Measurements from ENCODE around the gene HMGCS2.

Gene HMGCS2

DNA sequence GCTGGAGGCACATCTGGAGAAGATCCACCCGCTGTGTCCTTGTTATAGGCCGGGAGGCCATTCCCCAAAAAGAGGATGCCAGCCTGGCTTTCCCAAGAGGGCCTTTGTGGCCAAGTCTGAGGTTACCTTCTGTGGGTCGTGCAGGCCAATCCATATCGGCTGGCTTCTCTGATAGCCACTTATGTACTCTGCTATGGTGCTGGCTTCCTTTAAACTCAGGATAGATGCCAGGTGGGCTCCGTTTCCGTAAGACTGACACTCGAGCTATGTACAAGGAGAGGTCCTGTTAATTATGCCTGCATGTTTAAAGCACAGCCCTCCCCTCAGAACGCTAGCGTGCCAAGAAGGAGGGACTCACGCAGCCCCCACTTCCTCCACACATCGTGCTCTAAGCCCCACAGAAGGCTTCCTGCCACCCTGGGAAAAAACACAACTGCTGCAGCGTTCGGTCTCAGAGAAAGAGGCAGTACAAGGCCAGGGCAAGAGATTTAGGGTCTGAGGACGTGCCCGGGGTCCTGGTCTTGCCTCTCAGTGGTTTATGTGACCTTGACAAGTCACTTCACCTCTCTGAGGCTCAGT is 31.0 kb upstream of the HMGCS2 start:
- POLR2A ChIA-PET: no interaction called here
- no peak for TF ChIP-seq ZNF341 (tag by site-specific recombination; IDR thresholded peaks at IDR 0.05; ENCODE audit: low read depth)
- TF ChIP-seq, protein P1, sequence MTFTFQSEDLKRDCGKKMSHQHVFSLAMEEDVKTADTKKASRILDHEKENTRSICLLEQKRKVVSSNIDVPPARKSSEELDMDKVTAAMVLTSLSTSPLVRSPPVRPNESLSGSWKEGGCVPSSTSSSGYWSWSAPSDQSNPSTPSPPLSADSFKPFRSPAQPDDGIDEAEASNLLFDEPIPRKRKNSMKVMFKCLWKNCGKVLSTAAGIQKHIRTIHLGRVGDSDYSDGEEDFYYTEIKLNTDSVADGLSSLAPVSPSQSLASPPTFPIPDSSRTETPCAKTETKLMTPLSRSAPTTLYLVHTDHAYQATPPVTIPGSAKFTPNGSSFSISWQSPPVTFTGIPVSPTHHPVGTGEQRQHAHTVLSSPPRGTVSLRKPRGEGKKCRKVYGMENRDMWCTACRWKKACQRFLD (tag by site-specific recombination; IDR thresholded peaks at IDR 0.05): no peak
- no peak for TF ChIP-seq ZNF266 (tag by site-specific recombination; IDR thresholded peaks at IDR 0.05; ENCODE audit: low read depth)
- no peak for TF ChIP-seq GFI1B (tag by site-specific recombination; IDR thresholded peaks at IDR 0.05)
- TF ChIP-seq, protein P2, sequence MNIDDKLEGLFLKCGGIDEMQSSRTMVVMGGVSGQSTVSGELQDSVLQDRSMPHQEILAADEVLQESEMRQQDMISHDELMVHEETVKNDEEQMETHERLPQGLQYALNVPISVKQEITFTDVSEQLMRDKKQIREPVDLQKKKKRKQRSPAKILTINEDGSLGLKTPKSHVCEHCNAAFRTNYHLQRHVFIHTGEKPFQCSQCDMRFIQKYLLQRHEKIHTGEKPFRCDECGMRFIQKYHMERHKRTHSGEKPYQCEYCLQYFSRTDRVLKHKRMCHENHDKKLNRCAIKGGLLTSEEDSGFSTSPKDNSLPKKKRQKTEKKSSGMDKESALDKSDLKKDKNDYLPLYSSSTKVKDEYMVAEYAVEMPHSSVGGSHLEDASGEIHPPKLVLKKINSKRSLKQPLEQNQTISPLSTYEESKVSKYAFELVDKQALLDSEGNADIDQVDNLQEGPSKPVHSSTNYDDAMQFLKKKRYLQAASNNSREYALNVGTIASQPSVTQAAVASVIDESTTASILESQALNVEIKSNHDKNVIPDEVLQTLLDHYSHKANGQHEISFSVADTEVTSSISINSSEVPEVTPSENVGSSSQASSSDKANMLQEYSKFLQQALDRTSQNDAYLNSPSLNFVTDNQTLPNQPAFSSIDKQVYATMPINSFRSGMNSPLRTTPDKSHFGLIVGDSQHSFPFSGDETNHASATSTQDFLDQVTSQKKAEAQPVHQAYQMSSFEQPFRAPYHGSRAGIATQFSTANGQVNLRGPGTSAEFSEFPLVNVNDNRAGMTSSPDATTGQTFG (tag by site-specific recombination; IDR thresholded peaks at IDR 0.05; ENCODE audit: borderline replicate concordance): no peak
- TF ChIP-seq GLI2 (tag by site-specific recombination; IDR thresholded peaks at IDR 0.05; ENCODE audit: borderline replicate concordance, low read depth): no peak
- TF ChIP-seq SALL2 (tag by site-specific recombination; IDR thresholded peaks at IDR 0.05; ENCODE audit: borderline replicate concordance): no peak
- no peak for TF ChIP-seq ZNF501 (tag by site-specific recombination; IDR thresholded peaks at IDR 0.05)
- TF ChIP-seq, protein P3, sequence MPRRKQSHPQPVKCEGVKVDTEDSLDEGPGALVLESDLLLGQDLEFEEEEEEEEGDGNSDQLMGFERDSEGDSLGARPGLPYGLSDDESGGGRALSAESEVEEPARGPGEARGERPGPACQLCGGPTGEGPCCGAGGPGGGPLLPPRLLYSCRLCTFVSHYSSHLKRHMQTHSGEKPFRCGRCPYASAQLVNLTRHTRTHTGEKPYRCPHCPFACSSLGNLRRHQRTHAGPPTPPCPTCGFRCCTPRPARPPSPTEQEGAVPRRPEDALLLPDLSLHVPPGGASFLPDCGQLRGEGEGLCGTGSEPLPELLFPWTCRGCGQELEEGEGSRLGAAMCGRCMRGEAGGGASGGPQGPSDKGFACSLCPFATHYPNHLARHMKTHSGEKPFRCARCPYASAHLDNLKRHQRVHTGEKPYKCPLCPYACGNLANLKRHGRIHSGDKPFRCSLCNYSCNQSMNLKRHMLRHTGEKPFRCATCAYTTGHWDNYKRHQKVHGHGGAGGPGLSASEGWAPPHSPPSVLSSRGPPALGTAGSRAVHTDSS (tag by site-specific recombination; IDR thresholded peaks at IDR 0.05): no peak
- no peak for TF ChIP-seq SP7 (tag by site-specific recombination; IDR thresholded peaks at IDR 0.05)
- no peak for TF ChIP-seq ZNF292 (tag by site-specific recombination; IDR thresholded peaks at IDR 0.05; ENCODE audit: borderline replicate concordance, low read depth)
- no peaks in the 10 kb centered on the region for H3K9me3 ChIP-seq (ENCODE audit: control insufficient read depth, insufficient read depth, low read depth, low read length)
- CTCF ChIA-PET: interaction anchor here (0.6 to 0.9 kb wide), 2 partner anchors 9 to 124 kb away, joined by 3 to 4 read pairs; no protein-coding TSS in a partner anchor
- H3K36me3 ChIP-seq (ENCODE audit: control insufficient read depth in 2 of 2, insufficient read depth in 1 of 2, low read length in 2 of 2): no peaks in the 10 kb centered on the region
- H3K4me3 ChIP-seq (ENCODE audit: low read depth, low read length): no peak overlapping the region
- no peak overlapping the region for H3K27ac ChIP-seq (ENCODE audit: extremely low read depth, low read depth, low read length)
- H3K4me1 ChIP-seq (ENCODE audit: control insufficient read depth, insufficient read depth, low read length): no peaks in the 10 kb centered on the region

DNA sequence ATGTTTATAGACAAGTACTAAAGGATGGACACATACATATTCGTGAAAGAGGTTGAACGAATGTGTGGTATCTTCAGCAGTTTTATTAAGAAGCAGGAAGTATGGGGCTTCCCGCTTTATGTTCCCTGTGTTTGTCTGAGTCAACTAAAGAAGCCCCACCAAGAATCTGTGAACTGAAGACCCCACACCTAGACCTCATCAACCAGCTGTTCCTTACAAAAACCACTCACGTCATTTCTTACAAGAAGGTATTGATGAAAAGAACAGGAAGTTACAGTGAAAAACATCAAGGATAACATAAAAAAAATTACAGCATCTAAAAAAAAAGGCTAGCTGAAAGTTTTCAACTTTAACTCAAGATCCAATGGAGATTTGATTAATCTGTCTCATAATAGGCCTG is 30.3 kb upstream of the HMGCS2 start:
- POLR2A ChIA-PET: no interaction called here
- Histone ChIP-seq H3K36me3 (ENCODE audit: control insufficient read depth in 2 of 2, insufficient read depth in 1 of 2, low read length in 2 of 2) (no peaks in the 10 kb centered on the region), H3K9me3 (ENCODE audit: control insufficient read depth, insufficient read depth, low read depth, low read length) (no peaks in the 10 kb centered on the region), H3K4me3 (ENCODE audit: low read depth, low read length) (no peak overlapping the region), H3K27ac (ENCODE audit: extremely low read depth, low read depth, low read length) (no peak overlapping the region), H3K4me1 (ENCODE audit: control insufficient read depth, insufficient read depth, low read length) (no peaks in the 10 kb centered on the region)
- CTCF ChIA-PET: interaction anchor here (0.6 to 1.6 kb wide), 2 partner anchors 10 to 123 kb away, joined by 3 to 6 read pairs; no protein-coding TSS in a partner anchor
- TF ChIP-seq, protein P4, sequence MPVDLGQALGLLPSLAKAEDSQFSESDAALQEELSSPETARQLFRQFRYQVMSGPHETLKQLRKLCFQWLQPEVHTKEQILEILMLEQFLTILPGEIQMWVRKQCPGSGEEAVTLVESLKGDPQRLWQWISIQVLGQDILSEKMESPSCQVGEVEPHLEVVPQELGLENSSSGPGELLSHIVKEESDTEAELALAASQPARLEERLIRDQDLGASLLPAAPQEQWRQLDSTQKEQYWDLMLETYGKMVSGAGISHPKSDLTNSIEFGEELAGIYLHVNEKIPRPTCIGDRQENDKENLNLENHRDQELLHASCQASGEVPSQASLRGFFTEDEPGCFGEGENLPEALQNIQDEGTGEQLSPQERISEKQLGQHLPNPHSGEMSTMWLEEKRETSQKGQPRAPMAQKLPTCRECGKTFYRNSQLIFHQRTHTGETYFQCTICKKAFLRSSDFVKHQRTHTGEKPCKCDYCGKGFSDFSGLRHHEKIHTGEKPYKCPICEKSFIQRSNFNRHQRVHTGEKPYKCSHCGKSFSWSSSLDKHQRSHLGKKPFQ (tag by site-specific recombination; IDR thresholded peaks at IDR 0.05): no peak
- TF ChIP-seq, protein P5, sequence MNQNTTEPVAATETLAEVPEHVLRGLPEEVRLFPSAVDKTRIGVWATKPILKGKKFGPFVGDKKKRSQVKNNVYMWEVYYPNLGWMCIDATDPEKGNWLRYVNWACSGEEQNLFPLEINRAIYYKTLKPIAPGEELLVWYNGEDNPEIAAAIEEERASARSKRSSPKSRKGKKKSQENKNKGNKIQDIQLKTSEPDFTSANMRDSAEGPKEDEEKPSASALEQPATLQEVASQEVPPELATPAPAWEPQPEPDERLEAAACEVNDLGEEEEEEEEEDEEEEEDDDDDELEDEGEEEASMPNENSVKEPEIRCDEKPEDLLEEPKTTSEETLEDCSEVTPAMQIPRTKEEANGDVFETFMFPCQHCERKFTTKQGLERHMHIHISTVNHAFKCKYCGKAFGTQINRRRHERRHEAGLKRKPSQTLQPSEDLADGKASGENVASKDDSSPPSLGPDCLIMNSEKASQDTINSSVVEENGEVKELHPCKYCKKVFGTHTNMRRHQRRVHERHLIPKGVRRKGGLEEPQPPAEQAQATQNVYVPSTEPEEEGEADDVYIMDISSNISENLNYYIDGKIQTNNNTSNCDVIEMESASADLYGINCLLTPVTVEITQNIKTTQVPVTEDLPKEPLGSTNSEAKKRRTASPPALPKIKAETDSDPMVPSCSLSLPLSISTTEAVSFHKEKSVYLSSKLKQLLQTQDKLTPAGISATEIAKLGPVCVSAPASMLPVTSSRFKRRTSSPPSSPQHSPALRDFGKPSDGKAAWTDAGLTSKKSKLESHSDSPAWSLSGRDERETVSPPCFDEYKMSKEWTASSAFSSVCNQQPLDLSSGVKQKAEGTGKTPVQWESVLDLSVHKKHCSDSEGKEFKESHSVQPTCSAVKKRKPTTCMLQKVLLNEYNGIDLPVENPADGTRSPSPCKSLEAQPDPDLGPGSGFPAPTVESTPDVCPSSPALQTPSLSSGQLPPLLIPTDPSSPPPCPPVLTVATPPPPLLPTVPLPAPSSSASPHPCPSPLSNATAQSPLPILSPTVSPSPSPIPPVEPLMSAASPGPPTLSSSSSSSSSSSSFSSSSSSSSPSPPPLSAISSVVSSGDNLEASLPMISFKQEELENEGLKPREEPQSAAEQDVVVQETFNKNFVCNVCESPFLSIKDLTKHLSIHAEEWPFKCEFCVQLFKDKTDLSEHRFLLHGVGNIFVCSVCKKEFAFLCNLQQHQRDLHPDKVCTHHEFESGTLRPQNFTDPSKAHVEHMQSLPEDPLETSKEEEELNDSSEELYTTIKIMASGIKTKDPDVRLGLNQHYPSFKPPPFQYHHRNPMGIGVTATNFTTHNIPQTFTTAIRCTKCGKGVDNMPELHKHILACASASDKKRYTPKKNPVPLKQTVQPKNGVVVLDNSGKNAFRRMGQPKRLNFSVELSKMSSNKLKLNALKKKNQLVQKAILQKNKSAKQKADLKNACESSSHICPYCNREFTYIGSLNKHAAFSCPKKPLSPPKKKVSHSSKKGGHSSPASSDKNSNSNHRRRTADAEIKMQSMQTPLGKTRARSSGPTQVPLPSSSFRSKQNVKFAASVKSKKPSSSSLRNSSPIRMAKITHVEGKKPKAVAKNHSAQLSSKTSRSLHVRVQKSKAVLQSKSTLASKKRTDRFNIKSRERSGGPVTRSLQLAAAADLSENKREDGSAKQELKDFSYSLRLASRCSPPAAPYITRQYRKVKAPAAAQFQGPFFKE (tag by site-specific recombination; IDR thresholded peaks at IDR 0.05; ENCODE audit: borderline replicate concordance): no peak
- TF ChIP-seq SP3 (tag by site-specific recombination; IDR thresholded peaks at IDR 0.05) (no peak), GLI4 (tag by site-specific recombination; IDR thresholded peaks at IDR 0.05) (no peak), GLIS1 (tag by site-specific recombination; IDR thresholded peaks at IDR 0.05) (no peak), TCF7L2 (IDR thresholded peaks at IDR 0.05; ENCODE audit: borderline replicate concordance, low read depth, low read length) (no peak), ZNF174 (tag by site-specific recombination; IDR thresholded peaks at IDR 0.05) (no peak), HOXD13 (CRISPR knock-in tag; IDR thresholded peaks at IDR 0.05; ENCODE audit: borderline replicate concordance) (no peak), ZXDB (tag by site-specific recombination; IDR thresholded peaks at IDR 0.05) (no peak)
- TF ChIP-seq, protein P6, sequence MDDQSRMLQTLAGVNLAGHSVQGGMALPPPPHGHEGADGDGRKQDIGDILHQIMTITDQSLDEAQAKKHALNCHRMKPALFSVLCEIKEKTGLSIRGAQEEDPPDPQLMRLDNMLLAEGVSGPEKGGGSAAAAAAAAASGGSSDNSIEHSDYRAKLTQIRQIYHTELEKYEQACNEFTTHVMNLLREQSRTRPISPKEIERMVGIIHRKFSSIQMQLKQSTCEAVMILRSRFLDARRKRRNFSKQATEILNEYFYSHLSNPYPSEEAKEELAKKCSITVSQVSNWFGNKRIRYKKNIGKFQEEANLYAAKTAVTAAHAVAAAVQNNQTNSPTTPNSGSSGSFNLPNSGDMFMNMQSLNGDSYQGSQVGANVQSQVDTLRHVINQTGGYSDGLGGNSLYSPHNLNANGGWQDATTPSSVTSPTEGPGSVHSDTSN (CRISPR knock-in tag; IDR thresholded peaks at IDR 0.05): no peak
